Smooth muscle cell of the brain vasculature (primary cell): ENCODE data around the gene VAV1.
"Not testable (repeated sequence)": the region's sequence is repeated elsewhere in the genome, so short reads cannot be mapped to it uniquely, and the experiment has no call there.

Source experiments
- DNase-seq: peaks from one replicate; pipeline ENCODE4 v3.0.0-alpha.2; 2012; ENCODE audit warnings: low read depth, low spot score

VAV1 gene

GRCh38 chr19:6787393-6787792 lies 14.9 kb downstream of the VAV1 start:
- no peak for DNase-seq

DNA sequence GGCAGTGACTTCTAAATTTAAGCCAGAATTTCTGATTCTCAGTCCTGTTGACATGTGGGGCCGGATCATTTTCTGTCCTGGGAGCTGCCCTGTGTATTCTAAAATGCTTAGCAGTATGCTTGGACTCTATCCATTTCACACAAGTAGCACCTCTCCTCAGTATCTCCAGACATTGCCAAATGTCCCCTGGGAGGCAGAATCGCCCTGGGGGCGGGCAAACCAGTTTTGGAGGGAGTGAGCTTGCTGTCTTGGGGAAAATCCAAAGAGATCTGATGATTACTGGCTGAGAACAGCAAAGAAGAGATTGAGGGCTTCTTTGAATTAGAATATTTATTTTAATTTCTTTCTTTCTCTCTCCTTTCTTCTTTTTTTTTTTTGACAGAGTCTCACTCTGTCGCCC lies 16.4 kb downstream of the VAV1 start:
- no peak for DNase-seq

- no peak for DNase-seq
These were observed 18.0 kb downstream of the VAV1 start for GRCh38 chr19:6790194-6791128.

GRCh38 chr19:6791237-6791636 lies 18.7 kb downstream of the VAV1 start:
- no peak for DNase-seq

DNA sequence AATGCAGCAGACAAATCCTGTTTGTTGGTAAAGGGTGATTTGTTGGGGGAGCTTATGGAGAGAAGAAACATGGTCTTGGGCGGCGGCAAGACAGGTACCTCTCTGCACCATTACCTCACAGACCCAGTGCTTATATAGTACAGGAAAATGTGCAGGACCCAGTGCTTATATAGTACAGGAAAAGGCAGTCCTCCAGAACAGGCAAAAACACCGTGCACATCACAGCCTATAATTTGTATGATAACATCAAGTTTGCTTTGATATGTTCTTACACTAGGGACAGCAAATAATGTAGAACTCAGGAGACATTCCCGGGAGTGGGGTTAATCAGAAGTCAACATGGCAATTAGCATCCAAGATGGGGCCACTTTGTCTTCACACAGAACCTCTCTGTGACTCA lies 20.9 kb downstream of the VAV1 start:
- no peak for DNase-seq

GRCh38 chr19:6793973-6794372 lies 21.5 kb downstream of the VAV1 start:
- DNase-seq: no peak

GRCh38 chr19:6794686-6795431 lies 22.4 kb downstream of the VAV1 start:
- no peak for DNase-seq

DNA sequence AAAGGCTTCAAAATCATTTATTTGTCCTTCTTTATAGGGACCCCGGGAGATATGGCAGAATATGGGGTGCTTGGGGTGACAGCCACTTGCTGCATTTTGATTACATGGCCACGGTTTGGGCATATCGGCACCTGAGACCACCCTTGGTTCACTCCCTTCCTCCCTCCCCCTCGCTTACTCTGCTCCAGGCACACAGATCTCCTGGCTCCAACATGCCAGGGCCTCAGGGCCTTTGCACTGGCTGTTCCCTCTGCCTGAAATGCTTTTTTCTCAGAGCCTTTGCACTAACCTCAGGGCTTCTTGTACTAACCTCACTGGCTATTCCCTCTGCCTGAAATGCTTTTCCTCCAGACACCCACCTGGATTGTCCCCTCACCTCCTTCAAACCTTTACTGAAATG lies 23.8 kb downstream of the VAV1 start:
- no peak for DNase-seq

DNA sequence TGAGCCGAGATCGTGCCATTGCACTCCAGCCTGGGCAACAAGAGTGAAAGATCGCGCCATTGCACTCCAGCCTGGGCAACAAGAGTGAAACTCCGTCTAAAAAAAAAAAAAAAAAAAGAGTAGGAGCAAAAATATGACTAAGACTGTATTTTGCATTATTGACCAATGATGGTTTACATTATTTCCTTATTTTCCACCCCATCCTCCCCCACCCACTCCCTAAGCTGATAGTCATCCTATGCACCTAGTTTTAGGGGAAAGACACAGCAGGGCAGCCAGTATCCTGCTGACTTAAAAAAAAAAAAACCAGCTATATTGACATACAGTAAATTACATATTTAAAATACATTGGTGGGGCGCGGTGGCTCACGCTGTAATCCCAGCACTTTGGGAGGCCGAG lies 25.1 kb downstream of the VAV1 start:
- DNase-seq: no peak

DNA sequence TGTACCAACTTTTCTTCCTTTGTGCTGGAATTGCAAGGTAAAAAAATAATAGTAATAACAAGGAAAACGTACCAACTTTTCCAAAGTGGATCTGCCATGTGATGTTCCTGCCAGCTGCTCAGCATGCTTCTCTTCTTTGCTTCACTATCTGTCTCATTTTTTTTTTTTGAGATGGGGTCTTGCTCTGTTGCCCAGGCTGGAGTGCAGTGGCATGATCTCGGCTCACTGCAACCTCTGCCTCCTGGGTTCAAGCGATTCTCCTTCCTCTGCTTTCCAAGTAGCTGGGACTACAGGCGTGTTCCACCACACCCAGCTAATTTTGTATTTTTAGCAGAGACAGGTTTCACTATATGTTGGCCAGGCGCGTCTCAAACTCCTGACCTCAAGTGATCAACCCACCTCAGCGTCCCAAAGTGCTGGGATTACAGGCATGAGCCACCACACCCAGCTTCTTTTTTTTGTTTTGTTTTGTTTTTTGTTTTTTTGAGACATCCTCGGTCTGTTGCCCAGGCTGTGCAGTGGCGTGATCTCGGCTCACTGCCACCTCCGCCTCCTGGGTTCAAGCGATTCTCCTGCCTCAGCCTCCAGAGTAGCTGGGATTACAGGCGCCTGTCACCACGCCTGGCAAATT lies 27.8 kb downstream of the VAV1 start:
- DNase-seq: not testable (repeated sequence)

DNA sequence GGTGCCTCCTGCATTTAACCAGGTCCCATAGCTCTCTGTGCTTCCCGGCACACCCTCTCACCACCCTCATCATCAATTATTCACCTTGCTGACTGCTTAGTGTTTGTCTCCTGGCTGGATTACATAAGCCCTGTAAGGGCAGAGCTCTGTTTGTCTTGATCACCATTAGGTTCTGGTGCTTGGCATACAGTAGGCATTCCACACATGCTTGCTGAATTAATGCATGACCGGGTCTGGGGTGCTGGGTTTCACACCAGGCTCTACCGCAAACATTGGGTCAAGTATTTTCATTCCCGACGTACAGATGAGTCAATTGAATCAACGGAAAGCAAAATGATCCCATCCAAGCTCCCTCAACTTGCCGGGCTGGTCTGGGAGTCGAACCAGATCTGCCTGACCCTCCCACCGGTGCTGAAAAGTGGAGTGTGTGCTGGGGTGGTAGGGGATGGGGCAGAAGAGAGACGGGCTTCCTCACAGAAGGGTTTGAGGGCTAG lies 28.5 kb downstream of the VAV1 start:
- DNase-seq: no peak

GRCh38 chr19:6801485-6802086 lies 29.1 kb downstream of the VAV1 start:
- no peak for DNase-seq

DNA sequence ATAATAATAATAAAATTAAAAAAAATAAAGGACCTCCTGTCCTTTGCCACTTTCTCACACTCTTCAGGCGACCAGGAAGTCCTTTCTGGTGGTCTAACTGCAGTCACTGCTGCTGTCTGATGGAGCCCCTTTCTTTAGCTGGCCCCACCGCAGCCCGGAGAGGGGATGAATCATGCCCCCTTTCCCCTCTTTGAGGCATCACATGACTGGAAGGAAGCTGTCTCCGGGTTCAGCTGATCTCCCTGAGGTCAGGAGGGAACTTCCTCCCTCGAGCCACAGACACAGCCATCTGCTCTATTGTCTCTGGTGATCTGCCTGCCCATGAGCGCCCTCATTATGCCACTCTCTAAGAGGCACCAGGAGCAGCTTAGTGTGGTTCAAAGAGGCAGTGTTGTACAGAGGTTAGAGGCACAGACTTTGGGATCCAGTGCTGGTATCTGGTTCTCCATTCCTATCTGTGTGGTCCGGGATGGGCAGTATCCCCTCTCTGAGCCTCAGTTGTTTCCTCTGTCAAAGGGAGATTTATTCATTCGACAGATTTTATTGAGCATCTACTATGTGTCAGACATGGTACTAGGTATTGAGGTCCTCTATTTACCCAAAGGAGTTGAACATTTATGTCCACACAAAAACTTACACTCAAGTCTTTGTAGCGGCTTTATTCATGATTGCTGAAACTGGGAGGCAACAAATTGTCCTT lies 30.0 kb downstream of the VAV1 start:
- no peak for DNase-seq

- no peak for DNase-seq
These were observed 30.5 kb downstream of the VAV1 start for GRCh38 chr19:6803036-6803404.

DNA sequence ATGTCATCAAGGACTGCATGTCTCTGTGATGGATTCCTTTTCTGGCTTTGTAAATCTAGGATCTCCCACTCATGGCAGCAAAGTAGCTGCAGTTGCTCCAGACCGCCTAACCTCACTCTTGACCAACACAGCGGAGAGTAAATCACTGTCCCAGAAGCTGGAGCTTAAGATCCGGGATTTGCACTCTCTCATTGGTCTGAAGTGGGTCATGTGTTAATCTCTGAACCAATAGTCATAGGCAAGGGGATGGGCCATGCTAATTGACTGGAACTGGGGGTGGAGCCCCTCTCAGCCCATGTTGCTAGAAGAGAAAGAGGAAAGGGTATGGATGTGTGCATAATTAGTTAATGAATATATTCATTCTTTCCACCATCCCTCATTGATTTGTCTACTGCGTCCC lies 34.0 kb downstream of the VAV1 start:
- no peak for DNase-seq

DNA sequence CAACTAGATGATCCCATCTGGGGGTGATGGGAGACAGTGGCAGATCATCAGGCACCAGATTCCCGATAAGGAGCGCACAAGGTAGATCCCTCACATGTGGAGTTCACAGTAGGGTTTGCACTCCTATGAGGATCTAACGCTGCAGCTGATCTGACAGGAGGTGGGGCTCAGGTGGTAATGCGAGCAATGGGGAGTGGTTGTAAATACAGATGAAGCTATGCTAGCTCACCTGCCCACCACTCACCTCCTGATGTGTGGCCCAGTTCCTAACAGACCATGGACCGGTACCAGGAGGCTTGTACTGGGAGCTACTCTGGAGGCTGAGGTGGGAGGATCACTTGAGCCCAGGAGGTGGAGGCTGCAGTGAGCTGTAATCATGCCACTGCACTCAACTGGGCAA lies 34.8 kb downstream of the VAV1 start:
- DNase-seq: no peak

DNA sequence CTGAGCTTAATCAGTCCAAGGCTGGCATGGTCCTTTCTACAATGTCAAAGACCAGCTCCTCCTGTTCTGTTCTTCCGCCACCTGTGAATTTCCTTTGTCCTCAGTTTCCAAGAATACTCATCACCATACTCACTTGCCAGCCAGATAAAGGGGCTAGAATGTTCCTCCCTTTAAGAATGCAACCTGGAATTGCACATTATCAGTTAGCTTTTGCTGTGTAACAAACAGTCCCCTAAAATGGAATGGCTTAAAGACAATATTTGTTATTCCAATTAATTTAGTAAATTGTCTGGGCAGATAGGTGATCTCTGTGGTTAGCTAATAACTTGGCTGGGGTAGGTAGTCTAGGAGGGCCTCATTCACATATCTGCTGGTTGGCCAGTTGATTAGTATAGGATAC lies 36.0 kb downstream of the VAV1 start:
- no peak for DNase-seq

GRCh38 chr19:6809262-6809661 lies 36.8 kb downstream of the VAV1 start:
- DNase-seq: no peak

DNA sequence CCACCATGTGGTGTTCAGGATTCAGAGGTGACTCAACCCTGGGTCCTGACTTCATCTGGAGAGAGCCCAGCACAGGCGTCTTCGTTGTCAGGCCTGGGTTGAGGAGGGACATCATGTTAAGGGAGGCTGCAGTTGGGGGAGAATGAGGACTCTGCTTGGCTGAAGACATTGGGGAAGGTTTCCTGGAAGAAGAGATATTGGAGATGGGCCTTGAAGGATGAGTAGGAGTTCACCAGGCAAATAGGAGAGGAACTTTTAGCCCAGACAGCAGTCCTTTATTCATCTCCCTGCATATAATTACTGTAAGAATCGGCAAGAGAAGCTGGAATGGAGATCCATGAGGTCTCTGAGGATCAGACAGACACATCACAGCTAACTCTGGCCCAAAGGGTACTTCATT lies 38.9 kb downstream of the VAV1 start:
- DNase-seq: no peak

DNA sequence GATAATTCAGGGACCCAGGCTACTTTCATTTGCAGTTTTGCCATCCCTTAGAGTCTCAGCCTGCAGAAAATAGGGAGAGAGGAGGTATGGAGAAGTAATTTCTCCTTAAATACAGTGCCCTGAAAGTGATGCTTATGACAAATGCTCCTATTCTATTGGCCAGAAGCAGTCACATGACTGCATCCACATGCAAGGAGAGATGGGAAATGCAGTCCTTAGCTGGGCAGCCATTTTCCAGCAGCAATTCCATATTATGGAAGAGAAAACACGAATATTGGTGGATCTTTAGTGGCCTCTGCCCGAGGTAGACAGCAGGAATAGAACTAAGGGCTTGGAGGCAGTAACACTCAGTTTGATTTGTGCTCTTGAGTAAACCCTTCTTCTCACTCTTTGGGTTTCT lies 39.4 kb downstream of the VAV1 start:
- DNase-seq: peak; percentile 23

- DNase-seq: no peak
These were observed 40.1 kb downstream of the VAV1 start for GRCh38 chr19:6812612-6813011.
